ENCODE results near the gene SELENOK.
A peak's percentile ranks its signal among the peaks of the same experiment; 100 is the strongest.

Gene SELENOK

GRCh38 chr3:53858096-53858741 lies 33.4 kb downstream of the SELENOK start:
- peaks cover 7% of the 10 kb centered on the region for H3K36me3 ChIP-seq (ENCODE audit: insufficient read depth, low read length)
- no peaks in the 10 kb centered on the region for H3K79me2 ChIP-seq (ENCODE audit: control insufficient read depth, insufficient read depth, low read length, unreplicated experiment)

GRCh38 chr3:53856964-53857363 lies 34.7 kb downstream of the SELENOK start:
- Histone ChIP-seq H3K79me2 (ENCODE audit: control insufficient read depth, insufficient read depth, low read length, unreplicated experiment) (no peaks in the 10 kb centered on the region), H3K36me3 (ENCODE audit: insufficient read depth, low read length) (0 out of 2 replicates have a peak, but pooled peaks cover 6% of the 10 kb centered on the region), H3K4me3 (ENCODE audit: low read depth, low read length) (no peak overlapping the region), H3K27me3 (ENCODE audit: insufficient read depth, low read length) (peaks cover 27% of the 10 kb centered on the region), H2AFZ (ENCODE audit: low read length, unreplicated experiment) (no peak overlapping the region), H3K4me1 (ENCODE audit: control insufficient read depth, insufficient read depth, low read length, unreplicated experiment) (no peaks in the 10 kb centered on the region), H3K27ac (ENCODE audit: low read depth, low read length) (no peak overlapping the region)

More at GRCh38 chr3:53858096-53858741, 33.4 kb downstream of the SELENOK start:
- Histone ChIP-seq H2AFZ (ENCODE audit: low read length, unreplicated experiment) (no peak overlapping the region), H3K27me3 (ENCODE audit: insufficient read depth, low read length) (peaks cover 17% of the 10 kb centered on the region), H3K27ac (ENCODE audit: low read depth, low read length) (no peak overlapping the region), H3K4me1 (ENCODE audit: control insufficient read depth, insufficient read depth, low read length, unreplicated experiment) (no peaks in the 10 kb centered on the region), H3K4me3 (ENCODE audit: low read depth, low read length) (no peak overlapping the region)

- Histone ChIP-seq H3K27ac (ENCODE audit: low read depth, low read length) (no peak overlapping the region), H3K36me3 (ENCODE audit: insufficient read depth, low read length) (no peaks in the 10 kb centered on the region), H2AFZ (ENCODE audit: low read length, unreplicated experiment) (no peak overlapping the region), H3K4me1 (ENCODE audit: control insufficient read depth, insufficient read depth, low read length, unreplicated experiment) (no peaks in the 10 kb centered on the region), H3K79me2 (ENCODE audit: control insufficient read depth, insufficient read depth, low read length, unreplicated experiment) (no peaks in the 10 kb centered on the region), H3K4me3 (ENCODE audit: low read depth, low read length) (no peak overlapping the region), H3K27me3 (ENCODE audit: insufficient read depth, low read length) (peaks cover 55% of the 10 kb centered on the region)
Measured at GRCh38 chr3:53850895-53851294, 40.8 kb downstream of the SELENOK start.

- no peaks in the 10 kb centered on the region for H3K79me2 ChIP-seq (ENCODE audit: control insufficient read depth, insufficient read depth, low read length, unreplicated experiment)
- H3K4me3 ChIP-seq (ENCODE audit: low read depth, low read length) = no peak overlapping the region
- no peak overlapping the region for H2AFZ ChIP-seq (ENCODE audit: low read length, unreplicated experiment)
- no peaks in the 10 kb centered on the region for H3K4me1 ChIP-seq (ENCODE audit: control insufficient read depth, insufficient read depth, low read length, unreplicated experiment)
- H3K27me3 ChIP-seq (ENCODE audit: insufficient read depth, low read length) = peaks cover 57% of the 10 kb centered on the region
- H3K36me3 ChIP-seq (ENCODE audit: insufficient read depth, low read length) = no peaks in the 10 kb centered on the region
- no peak overlapping the region for H3K27ac ChIP-seq (ENCODE audit: low read depth, low read length)
Measured at GRCh38 chr3:53849916-53850315, 41.7 kb downstream of the SELENOK start.

- Histone ChIP-seq H3K79me2 (ENCODE audit: control insufficient read depth, insufficient read depth, low read length, unreplicated experiment) (no peaks in the 10 kb centered on the region), H3K4me3 (ENCODE audit: low read depth, low read length) (peak overlapping the region; percentile 87; the same call in 1 of the 2 replicates), H3K4me1 (ENCODE audit: control insufficient read depth, insufficient read depth, low read length, unreplicated experiment) (no peaks in the 10 kb centered on the region), H3K36me3 (ENCODE audit: insufficient read depth, low read length) (no peaks in the 10 kb centered on the region), H2AFZ (ENCODE audit: low read length, unreplicated experiment) (no peak overlapping the region), H3K27ac (ENCODE audit: low read depth, low read length) (no peak overlapping the region), H3K27me3 (ENCODE audit: insufficient read depth, low read length) (peaks cover 56% of the 10 kb centered on the region)
Measured at GRCh38 chr3:53846851-53847155, 44.9 kb downstream of the SELENOK start.

- peak within 1 kb of the TSS; percentile 87 for H3K4me3 ChIP-seq (ENCODE audit: low read depth, low read length)
- H3K4me1 ChIP-seq (ENCODE audit: control insufficient read depth, insufficient read depth, low read length, unreplicated experiment) = no peaks in the 10 kb centered on the region
- peak within 1 kb of the TSS; percentile 82 for H2AFZ ChIP-seq (ENCODE audit: low read length, unreplicated experiment)
- peaks cover 56% of the 10 kb centered on the region for H3K27me3 ChIP-seq (ENCODE audit: insufficient read depth, low read length)
- no peaks in the 10 kb centered on the region for H3K36me3 ChIP-seq (ENCODE audit: insufficient read depth, low read length)
- H3K27ac ChIP-seq (ENCODE audit: low read depth, low read length) = no peak within 1 kb of the TSS
- no peaks in the 10 kb centered on the region for H3K79me2 ChIP-seq (ENCODE audit: control insufficient read depth, insufficient read depth, low read length, unreplicated experiment)
Measured at GRCh38 chr3:53846134-53846850, 45.4 kb downstream of the SELENOK start, which contains the start of the genes CHDH and IL17RB. CHDH (minus strand) TSS chr3:53846419; CDS start chr3:53824008, 22,411 bp downstream. IL17RB (plus strand) TSS chr3:53846568; CDS start chr3:53846589, 21 bp downstream.

GRCh38 chr3:53845881-53846133 lies 45.9 kb downstream of the SELENOK start:
- no peak overlapping the region for H3K27ac ChIP-seq (ENCODE audit: low read depth, low read length)
- peak overlapping the region; percentile 82 for H2AFZ ChIP-seq (ENCODE audit: low read length, unreplicated experiment)
- H3K36me3 ChIP-seq (ENCODE audit: insufficient read depth, low read length) = no peaks in the 10 kb centered on the region
- peaks cover 56% of the 10 kb centered on the region for H3K27me3 ChIP-seq (ENCODE audit: insufficient read depth, low read length)
- no peaks in the 10 kb centered on the region for H3K79me2 ChIP-seq (ENCODE audit: control insufficient read depth, insufficient read depth, low read length, unreplicated experiment)
- H3K4me3 ChIP-seq (ENCODE audit: low read depth, low read length) = peak overlapping the region; percentile 87
- no peaks in the 10 kb centered on the region for H3K4me1 ChIP-seq (ENCODE audit: control insufficient read depth, insufficient read depth, low read length, unreplicated experiment)

- Histone ChIP-seq H3K4me1 (ENCODE audit: control insufficient read depth, insufficient read depth, low read length, unreplicated experiment) (no peaks in the 10 kb centered on the region), H3K4me3 (ENCODE audit: low read depth, low read length) (peak overlapping the region; percentile 87), H2AFZ (ENCODE audit: low read length, unreplicated experiment) (peak overlapping the region; percentile 82), H3K27me3 (ENCODE audit: insufficient read depth, low read length) (peaks cover 56% of the 10 kb centered on the region), H3K79me2 (ENCODE audit: control insufficient read depth, insufficient read depth, low read length, unreplicated experiment) (no peaks in the 10 kb centered on the region), H3K27ac (ENCODE audit: low read depth, low read length) (no peak overlapping the region), H3K36me3 (ENCODE audit: insufficient read depth, low read length) (no peaks in the 10 kb centered on the region)
Measured at GRCh38 chr3:53845103-53845880, 46.4 kb downstream of the SELENOK start.

GRCh38 chr3:53844262-53845102 lies 47.2 kb downstream of the SELENOK start:
- no peak overlapping the region for H2AFZ ChIP-seq (ENCODE audit: low read length, unreplicated experiment)
- no peaks in the 10 kb centered on the region for H3K4me1 ChIP-seq (ENCODE audit: control insufficient read depth, insufficient read depth, low read length, unreplicated experiment)
- H3K27me3 ChIP-seq (ENCODE audit: insufficient read depth, low read length) = peaks cover 56% of the 10 kb centered on the region
- no peaks in the 10 kb centered on the region for H3K36me3 ChIP-seq (ENCODE audit: insufficient read depth, low read length)
- no peak overlapping the region for H3K4me3 ChIP-seq (ENCODE audit: low read depth, low read length)
- H3K79me2 ChIP-seq (ENCODE audit: control insufficient read depth, insufficient read depth, low read length, unreplicated experiment) = no peaks in the 10 kb centered on the region
- H3K27ac ChIP-seq (ENCODE audit: low read depth, low read length) = no peak overlapping the region

Measured in ACC112 (cell line).